Endothelial cell of umbilical vein (primary cell): ENCODE data around the gene SRGAP1. TPM values are rescaled to one million over a fixed set of nuclear protein-coding genes. Genes with fewer than 3 reads are reported as not detected.

Experiments
- BruUV-seq: library from RNA; stranded (reverse); fragments of 400-500 nt; replicated peaks from 2 replicates; lab custom pipeline; 2021; lab: Mats Ljungman, UMichigan
- CTCF ChIA-PET: fragments of 300-600, 350-600 bp; sonication (Branson Sonifier 250); formaldehyde crosslinking; loops from one replicate; lab custom pipeline; 2021; ENCODE audit warnings: antibody characterized with exemption, inconsistent platforms; lab: Charles Lee
- POLR2A ChIA-PET: fragments of 300-600, 350-600 bp; sonication (Branson Sonifier 250); formaldehyde crosslinking; loops from one replicate; lab custom pipeline; 2021; ENCODE audit warnings: antibody characterized with exemption, inconsistent platforms; lab: Charles Lee
- DNase-seq: peaks from one replicate; pipeline ENCODE4 v3.0.0-alpha.2; 2011; ENCODE audit warnings: low read depth, low spot score
- FAIRE-seq: peaks from 2 replicates; lab custom pipeline; 2011; peaks lifted over from hg19 to GRCh38; lab: Jason Lieb, UNC
- H2AFZ ChIP-seq: 2 replicates; pipeline ENCODE4 v1.6.0; 2012; ENCODE audit warnings: low read depth, low read length, control low read depth, inconsistent platforms
- H3K27ac ChIP-seq: 2 replicates; pipeline ENCODE4 v1.5.1; 2011; ENCODE audit warnings: low read depth, mild to moderate bottlenecking, control low read depth, low read length, moderate library complexity; ENCODE audit not compliant: insufficient read depth
- H3K27me3 ChIP-seq, 2 experiments: 2 replicates each; pipeline versions ENCODE4 v1.6.0 to v1.6.1; 2011; ENCODE audit warnings: low read length in 2 of 2, mixed read lengths in 1 of 2; ENCODE audit not compliant: control insufficient read depth in 2 of 2, insufficient read depth in 2 of 2
- H3K36me3 ChIP-seq, 2 experiments: 2 replicates in 1 of 2; 3 replicates in 1 of 2; pipeline ENCODE4 v1.5.1; 2011; ENCODE audit warnings: low read length in 2 of 2, mild to moderate bottlenecking in 1 of 2, moderate library complexity in 1 of 2; ENCODE audit not compliant: control insufficient read depth in 2 of 2, insufficient read depth in 2 of 2; ENCODE audit errors: extremely low read depth in 1 of 2
- H3K4me1 ChIP-seq: 3 replicates; pipeline ENCODE4 v1.5.1; 2011; ENCODE audit warnings: mild to moderate bottlenecking, low read length; ENCODE audit not compliant: control insufficient read depth, insufficient read depth; ENCODE audit errors: extremely low read depth
- H3K4me2 ChIP-seq: 2 replicates; pipeline ENCODE4 v1.6.1; 2011; ENCODE audit warnings: low read length, control low read depth, mixed read lengths; ENCODE audit not compliant: insufficient read depth
- H3K4me3 ChIP-seq, 3 experiments: fragments of 200-600 bp in 1 of 3; sonication (generic), shearing (Covaris generic) in 1 of 3; replicated peaks in 1 of 3; 2 replicates each; pipeline ENCODE4 v1.5.1; 2011 to 2016; ENCODE audit warnings: control low read depth in 3 of 3, low read length in 3 of 3, mild to moderate bottlenecking in 2 of 3, inconsistent platforms in 1 of 3, low read depth in 1 of 3, moderate library complexity in 1 of 3; ENCODE audit not compliant: insufficient read depth in 1 of 3
- H3K79me2 ChIP-seq: 2 replicates; pipeline ENCODE4 v1.6.0; 2012; ENCODE audit warnings: low read length, inconsistent platforms; ENCODE audit not compliant: control insufficient read depth, insufficient read depth
- H3K9ac ChIP-seq: replicated peaks from 2 replicates; pipeline ENCODE3; 2011; ENCODE audit warnings: low read length, control low read depth; ENCODE audit not compliant: insufficient read depth; ENCODE audit errors: extremely low read depth
- H3K9me1 ChIP-seq: replicated peaks from 3 replicates; pipeline ENCODE4 v1.6.0; 2011; ENCODE audit warnings: mild to moderate bottlenecking, low read length; ENCODE audit not compliant: control insufficient read depth, insufficient read depth; ENCODE audit errors: extremely low read depth
- H3K9me3 ChIP-seq: replicated peaks from 2 replicates; pipeline ENCODE4 v1.5.1; 2012; ENCODE audit warnings: low read length, inconsistent platforms; ENCODE audit not compliant: control insufficient read depth, insufficient read depth
- H4K20me1 ChIP-seq: replicated peaks from 2 replicates; pipeline ENCODE3; 2011; ENCODE audit warnings: mild to moderate bottlenecking, low read length; ENCODE audit not compliant: control insufficient read depth, insufficient read depth; ENCODE audit errors: extremely low read depth
- EZH2 ChIP-seq: IDR thresholded peaks from 2 replicates; pipeline ENCODE4 v1.6.1; 2012; ENCODE audit warnings: borderline replicate concordance, low read depth, mild to moderate bottlenecking, moderate library complexity, low read length, inconsistent platforms; ENCODE audit not compliant: severe bottlenecking
- FOS ChIP-seq: IDR thresholded peaks from 2 replicates; pipeline ENCODE4 v1.6.1; 2011; ENCODE audit warnings: mild to moderate bottlenecking, low read length, moderate library complexity, borderline replicate concordance; ENCODE audit not compliant: insufficient read depth
- GATA2 ChIP-seq: IDR thresholded peaks from 2 replicates; pipeline ENCODE4 v1.7.0; 2011; ENCODE audit warnings: low read depth, mild to moderate bottlenecking, moderate library complexity, mixed read lengths, low read length; ENCODE audit not compliant: insufficient read length, insufficient read depth
- JUN ChIP-seq: IDR thresholded peaks from 2 replicates; pipeline ENCODE4 v1.6.1; 2011; ENCODE audit warnings: borderline replicate concordance, low read depth; ENCODE audit not compliant: insufficient read length, insufficient read depth
- MYC ChIP-seq: IDR thresholded peaks from one replicate; pipeline ENCODE4 v1.6.1; 2011; ENCODE audit warnings: mild to moderate bottlenecking, low read depth, low read length
- POLR2A ChIP-seq: IDR thresholded peaks from 2 replicates; pipeline ENCODE4 v1.6.1; 2012; ENCODE audit warnings: low read depth, mild to moderate bottlenecking, control low read depth, low read length
- POLR2AphosphoS5 ChIP-seq: IDR thresholded peaks from 2 replicates; pipeline ENCODE4 v1.6.1; 2012; ENCODE audit warnings: low read depth, mild to moderate bottlenecking, control low read depth, low read length, moderate library complexity; ENCODE audit not compliant: insufficient read depth
- dilution Hi-C: fragments of 300-500 bp; cut with MboI; formaldehyde crosslinking; loops from one replicate; pipeline ENCODE4 v1.15.0; 2019; ENCODE audit warnings: low sequenced_read_pairs; ENCODE audit not compliant: extremely low pct_ligation_motif_present
- intact Hi-C: fragments of 100-400 bp; cut with micrococcal nuclease; formaldehyde crosslinking; loops from one replicate; pipeline ENCODE4 v1.10.0; 2022
- polyA plus RNA-seq, 4 experiments: library from polyadenylated mRNA; depleted of rRNA in 3 of 4; stranded (reverse) in 3 of 4; unstranded in 1 of 4; fragments of >200 nt; gene quantifications; 2 replicates each; pipeline versions ENCODE4 v1.2.1 to v1.2.3, GENCODE V29; 2011 to 2012; ENCODE audit warnings: missing spikeins in 1 of 4
- total RNA-seq: library from RNA; stranded (reverse); gene quantifications from 2 replicates; pipeline ENCODE4 v1.2.3, GENCODE V29; 2021
- TF ChIP-seq, protein P1 (sequence below): IDR thresholded peaks from 2 replicates; pipeline ENCODE4 v1.6.1; 2011; ENCODE audit not compliant: insufficient read depth, insufficient read length
- TF ChIP-seq, protein P2 (sequence below), 2 donors: IDR thresholded peaks; 1 replicate in 1 of 2; 2 replicates in 1 of 2; pipeline ENCODE4 v1.5.1; 2011; ENCODE audit warnings: low read length in 2 of 2, mild to moderate bottlenecking in 2 of 2, moderate library complexity in 2 of 2, control low read depth in 1 of 2, inconsistent platforms in 1 of 2, low read depth in 1 of 2; ENCODE audit not compliant: insufficient read depth in 1 of 2; ENCODE audit errors: extremely low read depth in 1 of 2

SRGAP1 gene
- total and polyA plus RNA-seq, 2 donors (not counting 3 experiments of a cell fraction or from before 2014, with no cell fraction given): 4.9 to 16.3 TPM

DNA sequence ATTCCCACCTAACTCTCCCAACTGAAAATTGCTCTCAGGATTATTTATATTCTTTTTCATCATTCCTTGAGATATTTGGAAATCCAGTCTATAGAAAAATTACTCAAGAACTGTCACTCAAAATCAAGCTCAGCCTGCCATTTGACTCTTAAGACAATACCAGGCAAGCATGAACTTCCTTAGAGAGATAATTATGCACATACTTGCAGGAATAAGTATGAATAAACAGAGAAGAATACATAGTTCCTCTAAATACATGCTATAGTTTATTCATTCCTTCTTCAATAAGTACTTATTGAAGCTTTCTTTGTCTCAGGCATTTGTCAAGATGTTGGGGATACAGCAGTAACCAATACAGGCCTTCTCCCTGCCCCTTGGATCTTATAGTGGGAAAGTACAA is 154.1 kb downstream of the SRGAP1 start:
- TF ChIP-seq, protein P1, sequence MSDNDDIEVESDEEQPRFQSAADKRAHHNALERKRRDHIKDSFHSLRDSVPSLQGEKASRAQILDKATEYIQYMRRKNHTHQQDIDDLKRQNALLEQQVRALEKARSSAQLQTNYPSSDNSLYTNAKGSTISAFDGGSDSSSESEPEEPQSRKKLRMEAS: no peak
- TF ChIP-seq JUN: no peak
- TF ChIP-seq POLR2AphosphoS5: no peak
- TF ChIP-seq MYC: no peak
- TF ChIP-seq GATA2: no peak
- no peak for TF ChIP-seq FOS
- no peak for TF ChIP-seq POLR2A
- TF ChIP-seq, protein P2, sequence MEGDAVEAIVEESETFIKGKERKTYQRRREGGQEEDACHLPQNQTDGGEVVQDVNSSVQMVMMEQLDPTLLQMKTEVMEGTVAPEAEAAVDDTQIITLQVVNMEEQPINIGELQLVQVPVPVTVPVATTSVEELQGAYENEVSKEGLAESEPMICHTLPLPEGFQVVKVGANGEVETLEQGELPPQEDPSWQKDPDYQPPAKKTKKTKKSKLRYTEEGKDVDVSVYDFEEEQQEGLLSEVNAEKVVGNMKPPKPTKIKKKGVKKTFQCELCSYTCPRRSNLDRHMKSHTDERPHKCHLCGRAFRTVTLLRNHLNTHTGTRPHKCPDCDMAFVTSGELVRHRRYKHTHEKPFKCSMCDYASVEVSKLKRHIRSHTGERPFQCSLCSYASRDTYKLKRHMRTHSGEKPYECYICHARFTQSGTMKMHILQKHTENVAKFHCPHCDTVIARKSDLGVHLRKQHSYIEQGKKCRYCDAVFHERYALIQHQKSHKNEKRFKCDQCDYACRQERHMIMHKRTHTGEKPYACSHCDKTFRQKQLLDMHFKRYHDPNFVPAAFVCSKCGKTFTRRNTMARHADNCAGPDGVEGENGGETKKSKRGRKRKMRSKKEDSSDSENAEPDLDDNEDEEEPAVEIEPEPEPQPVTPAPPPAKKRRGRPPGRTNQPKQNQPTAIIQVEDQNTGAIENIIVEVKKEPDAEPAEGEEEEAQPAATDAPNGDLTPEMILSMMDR (IDR thresholded peaks at IDR 0.05; ENCODE audit: extremely low read depth in 1 of 2, insufficient read depth in 1 of 2, low read depth in 1 of 2, low read length in 2 of 2): no peak
- no peak for TF ChIP-seq EZH2
- Histone ChIP-seq H2AFZ (no peak overlapping the region), H3K27ac (no peak overlapping the region), H3K36me3 (peaks cover 0 to 3% of the 10 kb centered on the region in 2 experiments), H3K4me1 (no peaks in the 10 kb centered on the region), H3K4me2 (no peak overlapping the region), H4K20me1 (no peaks in the 10 kb centered on the region), H3K9ac (no peak overlapping the region), H3K79me2 (no peaks in the 10 kb centered on the region), H3K9me1 (no peaks in the 10 kb centered on the region), H3K27me3 (no peaks in the 10 kb centered on the region), H3K4me3 (no peak overlapping the region), H3K9me3 (no peaks in the 10 kb centered on the region)
- ChIA-PET CTCF (no interaction called here), POLR2A (no interaction called here)
- dilution Hi-C loops: no loop called here
- FAIRE-seq: no peak
- intact Hi-C loops: no loop called here
- DNase-seq: no peak
- no TSS peak for BruUV-seq
